Activated naive CD8-positive, alpha-beta T cell (primary cell): ENCODE measurements around the gene CRYGN.

Experiments used
- H3K27ac Mint-ChIP-seq: one replicate; pipeline ENCODE4 v1.8.0; 2021; ENCODE audit warnings: mixed read lengths
- H3K27me3 Mint-ChIP-seq: one replicate; pipeline ENCODE4 v1.8.0; 2021; ENCODE audit warnings: mixed read lengths
- H3K36me3 Mint-ChIP-seq: one replicate; pipeline ENCODE4 v1.8.0; 2021; ENCODE audit warnings: mixed read lengths
- H3K4me1 Mint-ChIP-seq: one replicate; pipeline ENCODE4 v1.8.0; 2021; ENCODE audit warnings: low read depth, mixed read lengths
- H3K4me3 Mint-ChIP-seq: one replicate; pipeline ENCODE4 v1.8.0; 2021; ENCODE audit warnings: mild to moderate bottlenecking, mixed read lengths
- H3K9me3 Mint-ChIP-seq: one replicate; pipeline ENCODE4 v1.8.0; 2021; ENCODE audit warnings: low read depth, mixed read lengths

The CRYGN gene

GRCh38 chr7:151452680-151453325 lies 12.9 kb upstream of the CRYGN start:
- peaks cover 3% of the 10 kb centered on the region for H3K4me1 Mint-ChIP-seq
- H3K36me3 Mint-ChIP-seq: no peaks in the 10 kb centered on the region
- H3K27me3 Mint-ChIP-seq: peaks cover 3% of the 10 kb centered on the region
- no peaks in the 10 kb centered on the region for H3K9me3 Mint-ChIP-seq
- no peak overlapping the region for H3K4me3 Mint-ChIP-seq
- H3K27ac Mint-ChIP-seq: no peak overlapping the region

GRCh38 chr7:151451626-151452571 lies 12.0 kb upstream of the CRYGN start:
- peaks cover 3% of the 10 kb centered on the region for H3K4me1 Mint-ChIP-seq
- H3K27ac Mint-ChIP-seq: no peak overlapping the region
- H3K9me3 Mint-ChIP-seq: no peaks in the 10 kb centered on the region
- peaks cover 3% of the 10 kb centered on the region for H3K27me3 Mint-ChIP-seq
- no peaks in the 10 kb centered on the region for H3K36me3 Mint-ChIP-seq
- H3K4me3 Mint-ChIP-seq: no peak overlapping the region

- H3K36me3 Mint-ChIP-seq: no peaks in the 10 kb centered on the region
- H3K4me1 Mint-ChIP-seq: peaks cover 5% of the 10 kb centered on the region
- peaks cover 3% of the 10 kb centered on the region for H3K27me3 Mint-ChIP-seq
- H3K9me3 Mint-ChIP-seq: no peaks in the 10 kb centered on the region
- no peak overlapping the region for H3K27ac Mint-ChIP-seq
- no peak overlapping the region for H3K4me3 Mint-ChIP-seq
Measured at GRCh38 chr7:151451156-151451555, 11.2 kb upstream of the CRYGN start.

- H3K27me3 Mint-ChIP-seq: peaks cover 3% of the 10 kb centered on the region
- peaks cover 9% of the 10 kb centered on the region for H3K4me1 Mint-ChIP-seq
- H3K4me3 Mint-ChIP-seq: no peak overlapping the region
- no peak overlapping the region for H3K27ac Mint-ChIP-seq
- H3K36me3 Mint-ChIP-seq: no peaks in the 10 kb centered on the region
- H3K9me3 Mint-ChIP-seq: no peaks in the 10 kb centered on the region
Measured at GRCh38 chr7:151449990-151450389, 10.0 kb upstream of the CRYGN start.

- Mint-ChIP-seq H3K27me3 (peaks cover 3% of the 10 kb centered on the region), H3K9me3 (no peaks in the 10 kb centered on the region), H3K4me3 (peak overlapping the region; percentile 75), H3K4me1 (peaks cover 15% of the 10 kb centered on the region), H3K27ac (no peak overlapping the region), H3K36me3 (no peaks in the 10 kb centered on the region)
Measured at GRCh38 chr7:151448261-151449252, 8.6 kb upstream of the CRYGN start.

DNA sequence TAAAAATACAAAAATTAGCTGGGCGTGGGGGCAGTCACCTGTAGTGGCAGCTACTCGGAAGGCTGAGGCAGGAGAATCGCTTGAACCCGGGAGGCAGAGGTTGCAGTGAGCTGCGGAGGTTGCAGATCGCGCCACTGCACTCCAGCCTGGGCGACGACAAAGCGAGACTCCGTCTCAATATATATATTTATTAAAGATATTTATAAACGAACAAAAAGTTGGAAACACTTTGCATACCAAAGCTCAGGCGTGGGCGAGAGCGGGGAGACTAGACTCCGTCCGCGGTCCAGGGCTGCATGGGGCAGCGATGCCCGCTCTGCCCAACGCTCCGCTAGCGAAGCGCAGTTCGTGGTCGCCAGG lies 7.9 kb upstream of the CRYGN start:
- H3K27me3 Mint-ChIP-seq: peaks cover 3% of the 10 kb centered on the region
- no peak overlapping the region for H3K27ac Mint-ChIP-seq
- H3K9me3 Mint-ChIP-seq: no peaks in the 10 kb centered on the region
- H3K4me3 Mint-ChIP-seq: peak overlapping the region; percentile 51
- peaks cover 17% of the 10 kb centered on the region for H3K4me1 Mint-ChIP-seq
- H3K36me3 Mint-ChIP-seq: no peaks in the 10 kb centered on the region

- no peak overlapping the region for H3K4me3 Mint-ChIP-seq
- no peaks in the 10 kb centered on the region for H3K9me3 Mint-ChIP-seq
- no peak overlapping the region for H3K27ac Mint-ChIP-seq
- H3K27me3 Mint-ChIP-seq: peaks cover 3% of the 10 kb centered on the region
- H3K4me1 Mint-ChIP-seq: peaks cover 20% of the 10 kb centered on the region
- H3K36me3 Mint-ChIP-seq: no peaks in the 10 kb centered on the region
Measured at GRCh38 chr7:151447312-151447711, 7.4 kb upstream of the CRYGN start.

DNA sequence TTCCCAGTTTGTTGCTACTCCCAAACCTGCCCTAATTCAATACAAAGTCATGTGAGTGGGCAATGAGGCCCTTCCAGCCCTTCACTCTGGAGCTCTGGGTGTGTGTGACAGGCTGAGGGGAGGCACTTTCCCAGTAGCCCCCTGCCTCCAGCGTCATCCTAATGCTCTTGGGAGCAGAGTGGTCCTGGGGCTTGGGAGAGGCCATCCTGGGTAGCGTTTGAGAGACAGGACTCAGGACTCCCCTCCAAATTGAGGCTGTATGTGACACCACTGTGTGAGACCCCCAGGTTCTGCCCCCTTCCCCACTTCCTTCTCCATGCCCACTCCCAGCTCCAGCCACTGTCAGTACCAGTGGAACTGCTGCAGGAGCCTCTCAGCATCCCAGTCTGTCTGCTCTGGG lies 6.5 kb upstream of the CRYGN start:
- Mint-ChIP-seq H3K27me3 (peaks cover 3% of the 10 kb centered on the region), H3K27ac (no peak overlapping the region), H3K4me1 (peaks cover 27% of the 10 kb centered on the region), H3K9me3 (no peaks in the 10 kb centered on the region), H3K36me3 (no peaks in the 10 kb centered on the region), H3K4me3 (no peak overlapping the region)

GRCh38 chr7:151444632-151445031 lies 4.7 kb upstream of the CRYGN start:
- H3K4me1 Mint-ChIP-seq: peaks cover 40% of the 10 kb centered on the region
- no peaks in the 10 kb centered on the region for H3K36me3 Mint-ChIP-seq
- H3K27ac Mint-ChIP-seq: no peak overlapping the region
- H3K4me3 Mint-ChIP-seq: no peak overlapping the region
- H3K9me3 Mint-ChIP-seq: no peaks in the 10 kb centered on the region
- peaks cover 1% of the 10 kb centered on the region for H3K27me3 Mint-ChIP-seq

GRCh38 chr7:151442776-151443496 lies 3.0 kb upstream of the CRYGN start:
- no peak overlapping the region for H3K27ac Mint-ChIP-seq
- peaks cover 44% of the 10 kb centered on the region for H3K4me1 Mint-ChIP-seq
- no peaks in the 10 kb centered on the region for H3K27me3 Mint-ChIP-seq
- no peak overlapping the region for H3K4me3 Mint-ChIP-seq
- H3K36me3 Mint-ChIP-seq: no peaks in the 10 kb centered on the region
- H3K9me3 Mint-ChIP-seq: no peaks in the 10 kb centered on the region

DNA sequence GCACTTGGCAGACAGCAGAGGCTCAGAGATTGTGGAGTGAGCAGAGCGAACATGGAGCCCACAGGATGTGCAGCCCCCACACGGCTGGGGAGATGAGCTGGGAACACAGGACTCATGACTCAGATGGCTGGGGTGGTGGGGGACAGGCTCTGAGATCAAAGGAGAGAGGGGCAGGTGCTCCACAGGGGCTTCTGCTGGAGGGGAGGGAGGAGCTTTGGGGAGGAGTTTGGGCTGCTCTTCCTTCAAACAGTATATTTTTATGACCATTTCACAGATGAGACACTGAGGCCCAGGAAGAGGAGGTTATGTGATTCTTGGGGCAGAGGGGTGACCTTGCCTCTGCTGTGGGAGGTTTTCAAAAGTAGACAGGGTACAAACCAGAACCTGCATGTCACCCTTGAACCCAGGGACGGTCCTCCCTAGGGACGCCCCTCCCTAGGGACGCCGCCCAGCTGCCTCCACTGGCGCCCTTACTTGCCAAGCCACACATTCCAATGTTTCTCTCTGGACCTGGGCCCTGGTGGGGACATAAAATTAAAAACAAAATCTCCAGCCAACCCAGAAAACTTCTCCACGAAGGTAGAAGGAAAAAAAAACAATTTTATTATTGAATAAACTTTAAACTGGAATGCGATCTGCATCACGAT lies 981 bp upstream of the CRYGN start:
- H3K27me3 Mint-ChIP-seq: no peaks in the 10 kb centered on the region
- H3K4me1 Mint-ChIP-seq: peaks cover 41% of the 10 kb centered on the region
- peak overlapping the region; percentile 7 for H3K27ac Mint-ChIP-seq
- no peaks in the 10 kb centered on the region for H3K36me3 Mint-ChIP-seq
- H3K4me3 Mint-ChIP-seq: peak overlapping the region; percentile 66
- no peaks in the 10 kb centered on the region for H3K9me3 Mint-ChIP-seq

DNA sequence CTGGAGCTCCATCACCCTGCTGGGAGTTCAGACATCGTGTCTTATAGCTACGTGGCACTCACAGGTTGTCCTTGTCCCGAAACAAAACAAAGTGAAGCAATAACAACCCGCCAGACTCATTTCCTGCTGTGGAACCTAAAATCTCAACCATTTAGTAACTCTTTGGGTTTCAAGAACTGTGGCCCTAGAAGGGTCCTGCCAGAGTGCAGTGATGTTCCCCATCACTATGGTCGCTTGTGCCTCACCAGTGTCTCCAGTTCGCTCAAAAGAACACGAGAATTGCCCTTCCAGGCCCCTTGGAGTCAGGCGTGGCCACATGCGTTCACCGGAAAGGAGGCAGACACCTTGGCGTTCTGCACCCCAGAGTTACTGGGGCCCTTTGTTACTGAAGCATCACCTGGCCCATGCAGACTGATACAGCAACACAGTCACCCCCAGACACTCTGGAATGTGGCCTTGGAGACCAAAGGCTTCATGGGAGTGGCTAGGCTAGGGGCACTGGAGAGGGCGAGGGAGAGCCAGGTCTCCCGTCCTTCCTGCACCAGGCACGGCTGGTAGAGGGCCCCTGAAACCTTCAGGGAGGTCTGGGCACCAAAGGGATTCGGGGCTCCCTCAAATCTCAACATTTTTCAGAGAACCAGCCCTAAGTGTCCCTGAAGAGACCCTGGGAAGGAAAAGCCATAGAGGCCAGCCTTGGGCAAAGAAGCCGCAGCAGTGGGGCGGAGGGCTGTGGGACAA lies 908 bp downstream of the CRYGN start:
- H3K9me3 Mint-ChIP-seq: no peaks in the 10 kb centered on the region
- H3K27me3 Mint-ChIP-seq: no peaks in the 10 kb centered on the region
- no peak overlapping the region for H3K27ac Mint-ChIP-seq
- peaks cover 35% of the 10 kb centered on the region for H3K4me1 Mint-ChIP-seq
- H3K4me3 Mint-ChIP-seq: peak overlapping the region; percentile 38
- H3K36me3 Mint-ChIP-seq: no peaks in the 10 kb centered on the region

GRCh38 chr7:151437866-151438516 lies 1.9 kb downstream of the CRYGN start:
- Mint-ChIP-seq H3K4me3 (no peak overlapping the region), H3K27me3 (no peaks in the 10 kb centered on the region), H3K27ac (no peak overlapping the region), H3K4me1 (peaks cover 40% of the 10 kb centered on the region), H3K36me3 (no peaks in the 10 kb centered on the region), H3K9me3 (no peaks in the 10 kb centered on the region)
